Measurements from ENCODE around the gene PHACTR3.

DNA sequence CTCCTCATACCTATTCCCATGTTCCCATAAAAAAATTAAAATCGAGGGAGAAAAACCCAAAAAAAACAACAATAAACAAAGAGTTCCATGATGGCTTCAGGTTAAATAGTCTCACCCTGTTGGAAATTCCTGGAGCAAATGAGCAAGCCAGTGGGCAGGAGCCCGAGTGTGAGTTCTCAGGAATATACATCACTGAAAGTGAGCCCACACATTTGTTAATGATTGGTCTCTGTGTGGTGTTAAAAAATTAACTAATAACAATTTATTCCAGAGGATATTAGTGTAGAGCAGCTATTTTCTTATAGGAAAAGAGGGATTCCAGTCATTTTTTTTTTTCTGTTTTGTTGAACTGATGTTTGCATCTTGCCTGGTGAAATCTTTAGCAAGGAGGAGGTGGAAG, 12.9 kb downstream of the PHACTR3 start:
- TF ChIP-seq CTCF (IDR thresholded peaks at IDR 0.05): no peak
- no peak for TF ChIP-seq EZH2 (IDR thresholded peaks at IDR 0.05)
- no peak for TF ChIP-seq EZH2phosphoT487 (IDR thresholded peaks at IDR 0.05)

Data from neural progenitor cell (in vitro differentiated cells).